Activated naive CD4-positive, alpha-beta T cell treated with anti-CD3 and anti-CD28 coated beads for 36 hours (primary cell): Measurements from ENCODE around the gene PHYHD1. TPM values are rescaled to one million over a fixed set of nuclear protein-coding genes. Genes with fewer than 3 reads are reported as not detected.

Source experiments
- CTCF ChIA-PET: fragments of 350-600 bp; sonication (Branson Sonifier 250); formaldehyde crosslinking; loops from one replicate; lab custom pipeline; 2021; ENCODE audit warnings: antibody characterized with exemption; lab: Charles Lee
- DNase-seq: peaks from one replicate; pipeline ENCODE4 v3.0.0-alpha.2; 2020
- H3K27ac Mint-ChIP-seq: one replicate; pipeline ENCODE4 v1.8.0; 2021; ENCODE audit warnings: mild to moderate bottlenecking, mixed read lengths
- H3K27me3 Mint-ChIP-seq: one replicate; pipeline ENCODE4 v1.8.0; 2021; ENCODE audit warnings: low read depth, mixed read lengths
- H3K36me3 Mint-ChIP-seq: one replicate; pipeline ENCODE4 v1.8.0; 2021; ENCODE audit warnings: low read depth, mixed read lengths
- H3K4me1 Mint-ChIP-seq: one replicate; pipeline ENCODE4 v1.8.0; 2021; ENCODE audit warnings: low read depth, mixed read lengths
- H3K4me3 Mint-ChIP-seq: one replicate; pipeline ENCODE4 v1.8.0; 2021; ENCODE audit warnings: mild to moderate bottlenecking, moderate library complexity, mixed read lengths
- H3K9me3 Mint-ChIP-seq: one replicate; pipeline ENCODE4 v1.8.0; 2021; ENCODE audit warnings: mixed read lengths
- intact Hi-C: fragments of 100-400 bp; cut with micrococcal nuclease; formaldehyde crosslinking; loops from one replicate; pipeline ENCODE4 v1.15.1; 2023
- total RNA-seq, 2 experiments: library from RNA; stranded (reverse); gene quantifications; one replicate each; pipeline ENCODE4 v1.2.3, GENCODE V29; 2021

PHYHD1 gene
- total RNA-seq, 2 experiments from 2014 or later = 0.44 to 0.50 TPM

DNA sequence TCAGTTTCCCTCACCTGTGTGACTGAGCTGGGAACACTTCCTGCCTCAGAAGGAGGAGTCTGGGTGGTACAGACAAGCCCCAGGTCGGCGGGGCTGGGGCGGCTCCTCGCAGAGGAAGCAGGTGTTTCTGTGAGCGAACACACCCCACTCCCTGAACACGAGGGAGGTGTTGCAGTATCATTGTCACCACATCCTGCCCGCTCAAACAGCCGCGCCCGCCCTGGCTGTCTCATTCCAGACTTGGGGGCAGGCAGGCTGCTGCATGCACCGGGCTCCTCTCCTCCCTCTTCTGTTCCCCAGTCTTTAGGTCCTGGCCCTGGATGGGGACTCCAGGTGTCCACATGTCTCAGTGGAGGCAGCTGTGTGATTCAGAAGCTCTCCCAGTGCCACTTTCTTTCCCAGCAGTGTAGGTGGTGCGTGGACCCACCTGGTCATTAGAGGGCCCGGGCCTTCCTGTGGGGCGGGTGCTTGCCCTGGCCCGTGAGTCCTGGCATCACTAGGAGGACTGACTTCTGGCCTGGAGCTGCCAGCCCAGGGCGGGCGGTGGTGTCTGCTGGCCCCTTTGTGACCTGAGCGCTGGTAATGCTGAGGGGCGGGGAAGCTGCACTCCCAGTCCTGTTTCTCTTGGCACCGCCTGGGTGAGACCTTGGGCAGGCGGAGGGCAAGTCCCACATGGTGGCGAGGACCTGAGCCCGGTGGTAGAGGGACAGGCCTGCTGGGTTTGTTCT lies 18.3 kb upstream of the PHYHD1 start:
- peak; percentile 95 for DNase-seq
- no peaks in the 10 kb centered on the region for H3K9me3 Mint-ChIP-seq
- H3K36me3 Mint-ChIP-seq = peaks cover 8% of the 10 kb centered on the region
- peaks cover 70% of the 10 kb centered on the region for H3K4me1 Mint-ChIP-seq
- peak overlapping the region; percentile 27 for H3K4me3 Mint-ChIP-seq
- intact Hi-C loops = loop anchor here (1.0 kb wide), 2 partner anchors 20 to 39 kb away; partner anchors contain the start of gene LRRC8A
- peak overlapping the region; percentile 75 for H3K27ac Mint-ChIP-seq
- no peaks in the 10 kb centered on the region for H3K27me3 Mint-ChIP-seq
- CTCF ChIA-PET = interaction anchor here (0.5 to 1.0 kb wide), 3 partner anchors 12 to 43 kb away, joined by 3 read pairs; no protein-coding TSS in a partner anchor

DNA sequence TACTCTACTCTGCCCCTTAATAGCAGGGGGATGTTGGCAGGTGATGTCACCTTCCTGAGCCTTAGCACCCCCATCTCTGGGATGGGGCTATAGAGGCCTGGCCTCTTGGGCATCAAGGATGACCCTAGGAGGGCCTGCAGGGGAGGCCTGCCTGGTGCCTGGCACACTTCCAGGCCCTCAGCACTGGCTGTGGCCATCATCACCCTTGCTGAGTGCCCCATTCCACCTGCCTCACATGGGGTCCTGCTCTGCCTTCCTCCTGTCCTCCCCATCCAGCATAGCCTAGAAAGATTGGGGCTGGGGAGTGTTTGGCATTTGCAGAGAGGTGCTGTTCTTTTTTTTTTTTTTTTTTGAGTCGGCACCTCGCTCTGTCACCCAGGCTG lies 17.7 kb upstream of the PHYHD1 start:
- intact Hi-C loops = no loop called here
- no peaks in the 10 kb centered on the region for H3K27me3 Mint-ChIP-seq

DNA sequence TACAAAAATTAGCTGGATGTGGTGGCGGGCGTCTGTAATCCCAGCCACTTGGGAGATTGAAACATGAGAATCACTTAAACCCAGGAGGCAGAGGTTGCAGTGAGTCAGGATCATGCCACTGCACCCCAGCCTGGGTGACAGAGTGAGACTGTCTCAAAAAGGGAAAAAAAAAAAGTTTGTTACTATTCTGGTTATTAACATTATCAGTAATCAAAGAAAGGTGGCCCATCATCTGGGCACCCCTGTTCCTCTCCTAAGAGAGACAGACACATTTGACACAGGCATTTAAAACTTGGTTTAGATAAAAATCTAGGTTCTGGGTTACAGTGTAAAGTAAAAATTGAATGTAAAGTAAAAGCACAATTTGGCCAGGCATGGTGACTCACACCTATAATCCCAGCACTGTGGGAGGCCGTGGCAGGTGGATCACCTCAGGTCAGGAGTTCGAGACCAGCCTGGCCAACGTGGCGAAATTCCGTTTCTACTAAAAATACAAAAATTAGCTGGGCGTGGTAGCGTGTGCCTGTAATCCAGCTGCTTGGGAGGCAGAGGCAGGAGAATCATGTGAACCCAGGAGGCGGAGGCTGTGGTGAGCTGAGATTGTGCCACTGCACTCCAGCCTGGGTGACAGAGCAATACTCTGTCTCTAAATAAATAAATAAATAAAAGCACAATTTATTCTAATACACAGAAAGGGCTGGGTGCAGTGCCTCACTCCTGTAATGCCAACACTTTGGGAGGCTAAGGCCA lies 16.7 kb upstream of the PHYHD1 start:
- Mint-ChIP-seq H3K36me3 (peaks cover 7% of the 10 kb centered on the region), H3K4me3 (no peak overlapping the region), H3K9me3 (no peaks in the 10 kb centered on the region), H3K27me3 (no peaks in the 10 kb centered on the region), H3K4me1 (peaks cover 61% of the 10 kb centered on the region), H3K27ac (peak overlapping the region; percentile 75)
- intact Hi-C loops = no loop called here
- DNase-seq = peak; percentile 39
- CTCF ChIA-PET = no interaction called here

More for the DNA sequence above, 17.7 kb upstream of the PHYHD1 start:
- H3K36me3 Mint-ChIP-seq = peaks cover 9% of the 10 kb centered on the region
- peaks cover 68% of the 10 kb centered on the region for H3K4me1 Mint-ChIP-seq
- H3K9me3 Mint-ChIP-seq = no peaks in the 10 kb centered on the region
- no peak overlapping the region for H3K4me3 Mint-ChIP-seq
- peak overlapping the region; percentile 75 for H3K27ac Mint-ChIP-seq
- no peak for DNase-seq
- CTCF ChIA-PET = interaction anchor here (1.0 kb wide), 1 partner anchor 25 kb away, joined by 3 read pairs; no protein-coding TSS in a partner anchor

DNA sequence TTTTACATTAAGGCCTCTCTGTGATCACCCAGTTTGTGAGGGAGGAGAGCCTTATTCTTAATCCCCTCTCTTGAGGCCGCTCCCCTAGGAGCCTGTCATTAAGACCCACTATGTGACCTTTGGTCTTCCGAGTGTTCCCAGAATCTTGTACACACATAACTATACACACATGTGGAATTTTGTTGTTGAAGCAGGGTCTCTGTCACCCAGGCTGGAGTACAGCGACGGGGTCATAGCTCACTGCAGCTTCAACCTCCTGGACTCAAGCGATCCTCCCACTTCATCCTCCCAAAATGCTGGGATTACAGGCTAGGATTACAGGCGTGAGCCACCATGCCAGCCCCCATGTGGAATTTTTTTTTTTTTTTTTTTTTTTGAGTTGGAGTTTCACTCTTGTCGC lies 14.8 kb upstream of the PHYHD1 start:
- H3K36me3 Mint-ChIP-seq = peaks cover 15% of the 10 kb centered on the region
- intact Hi-C loops = no loop called here
- H3K27me3 Mint-ChIP-seq = no peaks in the 10 kb centered on the region
- peaks cover 50% of the 10 kb centered on the region for H3K4me1 Mint-ChIP-seq
- no peak overlapping the region for H3K27ac Mint-ChIP-seq
- no peak for DNase-seq
- H3K9me3 Mint-ChIP-seq = no peaks in the 10 kb centered on the region
- no peak overlapping the region for H3K4me3 Mint-ChIP-seq
- CTCF ChIA-PET = no interaction called here

GRCh38 chr9:128906741-128907140 lies 14.0 kb upstream of the PHYHD1 start:
- intact Hi-C loops = no loop called here
- CTCF ChIA-PET = no interaction called here
- Mint-ChIP-seq H3K4me3 (no peak overlapping the region), H3K36me3 (peaks cover 15% of the 10 kb centered on the region), H3K27me3 (no peaks in the 10 kb centered on the region), H3K9me3 (no peaks in the 10 kb centered on the region), H3K4me1 (peaks cover 50% of the 10 kb centered on the region), H3K27ac (no peak overlapping the region)
- no peak for DNase-seq

DNA sequence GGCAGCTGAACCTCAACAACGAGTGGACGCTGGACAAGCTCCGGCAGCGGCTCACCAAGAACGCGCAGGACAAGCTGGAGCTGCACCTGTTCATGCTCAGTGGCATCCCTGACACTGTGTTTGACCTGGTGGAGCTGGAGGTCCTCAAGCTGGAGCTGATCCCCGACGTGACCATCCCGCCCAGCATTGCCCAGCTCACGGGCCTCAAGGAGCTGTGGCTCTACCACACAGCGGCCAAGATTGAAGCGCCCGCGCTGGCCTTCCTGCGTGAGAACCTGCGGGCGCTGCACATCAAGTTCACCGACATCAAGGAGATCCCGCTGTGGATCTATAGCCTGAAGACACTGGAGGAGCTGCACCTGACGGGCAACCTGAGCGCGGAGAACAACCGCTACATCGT lies 12.4 kb upstream of the PHYHD1 start:
- Mint-ChIP-seq H3K4me1 (peaks cover 50% of the 10 kb centered on the region), H3K27me3 (no peaks in the 10 kb centered on the region), H3K9me3 (no peaks in the 10 kb centered on the region), H3K4me3 (no peak overlapping the region), H3K36me3 (peaks cover 17% of the 10 kb centered on the region), H3K27ac (no peak overlapping the region)
- intact Hi-C loops = no loop called here
- CTCF ChIA-PET = interaction anchor here (0.9 to 1.9 kb wide), 2 partner anchors 20 to 47 kb away, joined by 3 to 9 read pairs; no protein-coding TSS in a partner anchor
- DNase-seq = no peak

GRCh38 chr9:128909859-128910258 lies 10.9 kb upstream of the PHYHD1 start:
- H3K9me3 Mint-ChIP-seq = no peaks in the 10 kb centered on the region
- H3K27ac Mint-ChIP-seq = no peak overlapping the region
- H3K4me3 Mint-ChIP-seq = no peak overlapping the region
- no peak for DNase-seq
- intact Hi-C loops = no loop called here
- H3K4me1 Mint-ChIP-seq = peaks cover 50% of the 10 kb centered on the region
- peaks cover 17% of the 10 kb centered on the region for H3K36me3 Mint-ChIP-seq
- CTCF ChIA-PET = interaction anchor here (1.9 kb wide), 1 partner anchor 19 kb away, joined by 9 read pairs; no protein-coding TSS in a partner anchor
- H3K27me3 Mint-ChIP-seq = no peaks in the 10 kb centered on the region

DNA sequence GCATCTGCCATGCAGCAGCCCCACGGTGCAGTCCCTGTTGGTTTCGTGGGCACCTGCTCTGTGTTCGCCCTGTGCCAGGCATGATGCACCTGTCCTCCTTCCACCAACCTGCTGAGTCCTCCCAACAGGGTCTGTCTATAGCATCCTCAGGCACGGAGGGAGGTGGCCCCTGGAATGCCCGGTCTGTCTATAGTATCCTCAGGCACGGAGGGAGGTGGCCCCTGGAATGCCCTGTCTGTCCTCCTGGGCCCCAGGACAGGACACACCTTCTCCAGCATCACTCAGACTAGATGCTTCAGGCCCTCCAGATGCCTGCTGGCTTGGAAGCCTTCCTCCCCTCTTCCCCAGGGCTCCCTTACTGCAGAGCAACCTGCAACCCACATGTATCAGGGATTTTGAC lies 9.9 kb upstream of the PHYHD1 start:
- CTCF ChIA-PET = interaction anchor here (1.2 to 1.7 kb wide), 2 partner anchors 17 to 49 kb away, joined by 3 to 4 read pairs; no protein-coding TSS in a partner anchor
- Mint-ChIP-seq H3K36me3 (peaks cover 17% of the 10 kb centered on the region), H3K4me1 (peaks cover 52% of the 10 kb centered on the region), H3K27me3 (no peaks in the 10 kb centered on the region), H3K27ac (no peak overlapping the region), H3K9me3 (no peaks in the 10 kb centered on the region), H3K4me3 (no peak overlapping the region)
- DNase-seq = no peak
- intact Hi-C loops = no loop called here

- CTCF ChIA-PET = interaction anchor here (1.2 to 1.7 kb wide), 2 partner anchors 17 to 49 kb away, joined by 3 to 4 read pairs; no protein-coding TSS in a partner anchor
- DNase-seq = no peak
- peaks cover 17% of the 10 kb centered on the region for H3K36me3 Mint-ChIP-seq
- peaks cover 50% of the 10 kb centered on the region for H3K4me1 Mint-ChIP-seq
- no peaks in the 10 kb centered on the region for H3K9me3 Mint-ChIP-seq
- intact Hi-C loops = no loop called here
- no peak overlapping the region for H3K4me3 Mint-ChIP-seq
- no peaks in the 10 kb centered on the region for H3K27me3 Mint-ChIP-seq
- H3K27ac Mint-ChIP-seq = peak overlapping the region; percentile 30
These were observed 9.2 kb upstream of the PHYHD1 start for GRCh38 chr9:128911529-128912035.

DNA sequence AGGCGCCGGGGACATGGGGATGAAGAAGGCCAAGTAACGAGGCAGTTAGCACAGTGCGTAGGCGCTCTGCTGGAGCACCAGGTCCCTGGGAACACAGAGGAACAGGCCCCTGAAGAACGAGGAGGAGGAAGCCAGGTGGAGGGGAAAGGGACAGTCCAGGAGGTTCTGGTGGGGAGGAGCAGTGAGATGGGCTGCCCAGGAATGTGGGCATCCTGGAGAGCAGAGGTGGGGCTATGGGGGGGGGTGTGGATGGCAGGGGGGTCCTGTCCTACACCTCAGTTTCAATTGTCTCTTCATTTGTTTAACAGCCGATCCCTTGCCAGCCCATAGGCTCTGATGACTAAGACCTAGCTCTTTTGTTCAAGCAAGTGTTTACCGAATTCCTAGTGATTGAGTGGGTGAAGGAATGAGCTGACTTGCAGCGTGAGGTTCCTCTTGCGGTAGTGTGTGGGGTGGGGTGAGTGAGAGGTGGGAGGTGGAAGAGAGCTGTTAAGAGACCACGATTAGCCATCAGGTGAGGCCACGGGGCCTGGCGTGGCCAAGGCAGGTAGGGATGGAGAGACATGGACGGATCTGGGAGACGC lies 8.4 kb upstream of the PHYHD1 start:
- DNase-seq = no peak
- Mint-ChIP-seq H3K4me3 (no peak overlapping the region), H3K27me3 (no peaks in the 10 kb centered on the region), H3K4me1 (peaks cover 48% of the 10 kb centered on the region), H3K9me3 (no peaks in the 10 kb centered on the region), H3K27ac (peak overlapping the region; percentile 42), H3K36me3 (peaks cover 18% of the 10 kb centered on the region)
- intact Hi-C loops = no loop called here
- CTCF ChIA-PET = interaction anchor here (1.7 kb wide), 1 partner anchor 50 kb away, joined by 3 read pairs; no protein-coding TSS in a partner anchor

DNA sequence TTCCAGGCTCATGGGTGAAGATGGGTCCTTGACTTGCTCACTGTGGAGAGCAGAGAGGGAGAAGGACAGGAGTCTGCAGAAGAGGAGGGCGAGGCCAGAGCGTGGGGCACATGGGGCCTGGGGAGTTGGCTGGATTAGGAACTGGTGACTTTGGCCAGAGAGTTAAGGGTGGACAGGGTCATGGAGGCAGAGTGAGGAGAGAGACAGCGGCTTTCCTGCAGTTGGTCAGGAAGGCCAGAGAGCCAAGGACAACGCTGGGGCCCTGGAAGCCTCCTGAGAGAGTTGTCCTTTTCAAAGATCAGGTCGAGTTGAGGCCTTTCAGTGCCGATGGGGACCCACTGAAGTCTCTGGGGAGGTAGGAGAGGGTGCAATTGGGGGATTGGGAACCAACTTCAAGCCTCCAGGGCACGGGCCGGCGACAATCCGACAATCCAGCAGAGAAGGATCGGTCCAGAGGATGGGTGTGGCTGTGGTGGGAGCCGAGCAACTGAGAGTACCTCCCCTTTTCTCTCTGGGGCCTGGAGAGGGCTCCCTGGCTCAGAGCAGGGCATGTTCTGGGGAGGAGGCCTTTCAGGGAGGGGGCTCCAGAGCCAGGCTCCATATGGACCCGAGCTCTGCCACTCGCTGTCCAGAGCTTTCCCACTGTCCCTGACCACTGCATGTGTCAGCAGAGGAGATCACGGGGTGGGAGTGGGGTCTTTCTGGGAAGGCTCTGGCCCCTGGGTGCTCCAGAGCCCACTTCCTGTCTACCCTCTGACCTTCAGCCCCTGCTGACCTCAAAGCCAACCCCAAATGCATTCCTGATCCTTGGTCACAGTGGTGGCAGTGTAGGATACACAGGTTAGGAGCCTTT lies 7.5 kb upstream of the PHYHD1 start:
- Mint-ChIP-seq H3K27me3 (no peaks in the 10 kb centered on the region), H3K36me3 (peaks cover 18% of the 10 kb centered on the region), H3K9me3 (no peaks in the 10 kb centered on the region), H3K4me3 (no peak overlapping the region), H3K27ac (peak overlapping the region; percentile 42), H3K4me1 (peaks cover 45% of the 10 kb centered on the region)
- no peak for DNase-seq
- CTCF ChIA-PET = no interaction called here
- intact Hi-C loops = no loop called here
